Mesenchymal stem cell (in vitro differentiated cells and primary cell): ENCODE data around the gene RSF1.
A peak's percentile ranks its signal among the peaks of the same experiment; 100 is the strongest.

Source experiments
- DNase-seq: peaks from one replicate; pipeline ENCODE4 v3.0.0-alpha.2; 2013
- H2AFZ ChIP-seq: one replicate; pipeline ENCODE4 v1.6.1; 2013; ENCODE audit warnings: low read depth, mild to moderate bottlenecking, control low read depth, inconsistent platforms, low read length, moderate library complexity
- H2AK5ac ChIP-seq: 2 replicates; pipeline ENCODE4 v1.6.1; 2013; ENCODE audit warnings: low read length, moderate library complexity, mild to moderate bottlenecking, inconsistent platforms; ENCODE audit not compliant: severe bottlenecking
- H2BK120ac ChIP-seq: one replicate; pipeline ENCODE4 v1.6.1; 2013; ENCODE audit warnings: low read depth, mild to moderate bottlenecking, inconsistent platforms, low read length, moderate library complexity
- H2BK12ac ChIP-seq, 2 experiments: one replicate each; pipeline ENCODE4 v1.6.1; 2013; ENCODE audit warnings: inconsistent platforms in 2 of 2, low read length in 2 of 2, mild to moderate bottlenecking in 2 of 2, moderate library complexity in 2 of 2, control low read depth in 1 of 2
- H2BK15ac ChIP-seq: one replicate; pipeline ENCODE4 v1.6.1; 2013; ENCODE audit warnings: mild to moderate bottlenecking, low read depth, inconsistent platforms; ENCODE audit not compliant: poor library complexity, severe bottlenecking
- H2BK5ac ChIP-seq: 2 replicates; pipeline ENCODE4 v1.6.1; 2013; ENCODE audit warnings: low read depth, mild to moderate bottlenecking, low read length, control low read depth, inconsistent platforms; ENCODE audit not compliant: poor library complexity, severe bottlenecking
- H3K14ac ChIP-seq, 2 experiments: one replicate each; pipeline ENCODE4 v1.6.1; 2013; ENCODE audit warnings: inconsistent platforms in 2 of 2, low read length in 2 of 2, control low read depth in 1 of 2, mild to moderate bottlenecking in 1 of 2, moderate library complexity in 1 of 2
- H3K18ac ChIP-seq, 2 experiments: one replicate each; pipeline ENCODE4 v1.6.1; 2013; ENCODE audit warnings: inconsistent platforms in 2 of 2, low read length in 2 of 2, control low read depth in 1 of 2, low read depth in 1 of 2, mild to moderate bottlenecking in 1 of 2
- H3K23ac ChIP-seq, 2 experiments: one replicate each; pipeline ENCODE4 v1.6.1; 2013; ENCODE audit warnings: inconsistent platforms in 2 of 2, low read length in 2 of 2, mild to moderate bottlenecking in 2 of 2, moderate library complexity in 2 of 2, control low read depth in 1 of 2
- H3K27ac ChIP-seq: 2 replicates; pipeline ENCODE4 v1.5.1; 2013; ENCODE audit warnings: mild to moderate bottlenecking, moderate library complexity, low read length, control low read depth, inconsistent platforms; ENCODE audit not compliant: poor library complexity, severe bottlenecking
- H3K27me3 ChIP-seq, 2 experiments: 2 replicates each; pipeline versions ENCODE4 v1.6.1 to v1.7.0; 2013; ENCODE audit warnings: low read length in 2 of 2, mild to moderate bottlenecking in 2 of 2, moderate library complexity in 2 of 2, control low read depth in 1 of 2, inconsistent platforms in 1 of 2; ENCODE audit not compliant: control insufficient read depth in 1 of 2, insufficient read depth in 1 of 2
- H3K36me3 ChIP-seq, 2 experiments: 2 replicates each; pipeline versions ENCODE4 v1.6.1 to v1.7.0; 2013; ENCODE audit warnings: low read length in 2 of 2, control low read depth in 1 of 2, inconsistent platforms in 1 of 2, low read depth in 1 of 2, mild to moderate bottlenecking in 1 of 2; ENCODE audit not compliant: insufficient read depth in 2 of 2, control insufficient read depth in 1 of 2
- H3K4ac ChIP-seq, 2 experiments: one replicate each; pipeline ENCODE4 v1.6.1; 2013; ENCODE audit warnings: inconsistent platforms in 2 of 2, low read length in 2 of 2, mild to moderate bottlenecking in 2 of 2, moderate library complexity in 2 of 2, control low read depth in 1 of 2, low read depth in 1 of 2
- H3K4me1 ChIP-seq: 2 replicates; pipeline ENCODE4 v1.6.1; 2013; ENCODE audit warnings: low read depth, low read length, control low read depth; ENCODE audit not compliant: control insufficient read depth, insufficient read depth
- H3K4me2 ChIP-seq: 2 replicates; pipeline ENCODE4 v1.6.1; 2013; ENCODE audit warnings: low read length, mild to moderate bottlenecking, inconsistent platforms; ENCODE audit not compliant: poor library complexity, severe bottlenecking
- H3K4me3 ChIP-seq, 2 experiments: 2 replicates each; pipeline versions ENCODE4 v1.5.1 to v1.7.0; 2013; ENCODE audit warnings: low read length in 2 of 2, mild to moderate bottlenecking in 2 of 2, control low read depth in 1 of 2, low read depth in 1 of 2; ENCODE audit not compliant: insufficient read depth in 1 of 2
- H3K79me1 ChIP-seq: replicated peaks from 2 replicates; pipeline ENCODE4 v1.6.1; 2013; ENCODE audit warnings: mild to moderate bottlenecking, control low read depth, low read length, inconsistent platforms; ENCODE audit not compliant: poor library complexity, severe bottlenecking
- H3K9ac ChIP-seq: 2 replicates; pipeline ENCODE4 v1.7.0; 2013; ENCODE audit warnings: mild to moderate bottlenecking, low read length, moderate library complexity
- H3K9me3 ChIP-seq: 2 replicates; pipeline ENCODE4 v1.7.0; 2013; ENCODE audit warnings: mild to moderate bottlenecking, low read length; ENCODE audit not compliant: control insufficient read depth
- H4K8ac ChIP-seq: one replicate; pipeline ENCODE4 v1.6.1; 2013; ENCODE audit warnings: inconsistent platforms, mild to moderate bottlenecking, low read length, moderate library complexity
- H4K91ac ChIP-seq: one replicate; pipeline ENCODE4 v1.6.1; 2013; ENCODE audit warnings: mild to moderate bottlenecking, low read length, inconsistent platforms
- WGBS: methylation state at CpG from one replicate; pipeline ENCODE4 v1.1.7; 2013; ENCODE audit warnings: mixed read lengths; 5-methylcytosine and 5-hydroxymethylcytosine counted together

Gene RSF1

DNA sequence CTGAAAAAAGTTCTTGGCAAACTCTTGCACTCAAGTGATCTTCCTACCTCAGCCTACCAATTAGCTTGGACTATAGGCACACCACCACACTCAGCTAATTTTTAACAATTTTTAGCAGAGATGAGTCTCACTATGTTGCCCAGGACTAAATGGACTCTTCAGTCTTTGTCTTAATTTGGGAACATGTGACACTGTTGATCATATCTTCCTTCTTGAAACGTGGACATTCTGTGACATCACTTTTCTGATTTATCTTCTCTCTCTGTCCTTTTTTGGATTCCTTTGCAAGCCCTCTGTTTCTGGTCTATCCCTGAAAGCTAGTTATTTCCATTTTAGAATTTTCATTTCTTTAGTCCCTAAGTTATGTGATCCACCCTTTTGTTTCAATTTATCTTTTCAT, 42.0 kb downstream of the RSF1 start:
- no peak overlapping the region for H3K4me2 ChIP-seq
- WGBS = 68% methylated on average over 1 of the region's 1 CpG
- no peaks in the 10 kb centered on the region for H3K27me3 ChIP-seq
- H2AK5ac ChIP-seq = no peak overlapping the region
- no peak overlapping the region for H2BK5ac ChIP-seq
- H3K23ac ChIP-seq = no peak overlapping the region
- H3K18ac ChIP-seq = no peak overlapping the region
- no peak overlapping the region for H2BK15ac ChIP-seq
- H3K4me3 ChIP-seq = no peak overlapping the region
- H2AFZ ChIP-seq = no peak overlapping the region
- no peak overlapping the region for H3K9ac ChIP-seq
- peaks cover 11% of the 10 kb centered on the region for H3K79me1 ChIP-seq
- DNase-seq = no peak
- H3K4ac ChIP-seq = no peak overlapping the region
- H3K4me1 ChIP-seq = peaks cover 2% of the 10 kb centered on the region
- no peaks in the 10 kb centered on the region for H3K9me3 ChIP-seq
- H2BK120ac ChIP-seq = no peak overlapping the region
- H4K91ac ChIP-seq = no peak overlapping the region
- H2BK12ac ChIP-seq = no peak overlapping the region
- peaks cover 0 to 8% of the 10 kb centered on the region in 2 experiments for H3K36me3 ChIP-seq
- no peak overlapping the region for H3K14ac ChIP-seq
- no peak overlapping the region for H3K27ac ChIP-seq
- no peak overlapping the region for H4K8ac ChIP-seq

DNA sequence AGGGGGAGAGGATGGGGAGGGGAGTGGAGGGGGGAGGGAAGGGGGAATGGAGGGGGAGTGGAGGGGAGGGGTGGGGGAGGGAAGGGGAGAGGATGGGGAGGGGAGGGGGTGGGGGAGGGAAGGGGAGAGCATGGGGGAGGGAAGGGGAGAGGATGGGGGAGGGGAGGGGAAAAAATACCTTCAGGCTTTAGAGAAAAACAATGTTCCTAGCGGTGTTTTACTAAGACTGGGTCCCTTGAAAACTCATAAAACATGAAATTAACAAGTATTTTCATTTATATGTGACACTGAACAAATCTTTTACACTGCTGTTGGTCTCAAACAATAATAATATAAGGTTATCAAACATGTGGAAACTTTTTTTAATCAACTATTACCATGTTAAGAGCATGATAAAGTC, 42.4 kb downstream of the RSF1 start:
- no peak overlapping the region for H3K4ac ChIP-seq
- H2BK15ac ChIP-seq = no peak overlapping the region

DNA sequence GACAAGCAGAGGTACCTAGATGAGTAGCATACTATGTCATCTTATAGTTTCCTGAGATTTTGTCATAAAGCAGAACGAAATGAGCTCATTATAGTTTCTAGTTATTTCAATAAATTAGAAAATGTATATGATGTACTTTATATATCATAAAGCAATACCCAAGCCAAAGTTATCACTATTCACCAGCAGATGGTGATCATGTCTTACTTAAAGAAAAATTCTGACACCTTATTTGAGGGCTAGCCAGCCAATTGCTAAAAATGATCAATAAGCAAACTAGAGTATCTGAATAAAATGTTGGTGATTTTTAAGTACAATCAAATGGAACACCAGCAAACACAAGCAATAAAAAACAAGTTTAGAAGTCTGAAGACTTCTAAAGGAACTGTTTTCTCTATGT, 44.1 kb downstream of the RSF1 start:
- DNase-seq = peak; percentile 47
- Histone ChIP-seq H2AK5ac (no peak overlapping the region), H3K4me3 (no peak overlapping the region), H3K18ac (no peak overlapping the region), H3K4ac (no peak overlapping the region), H3K27ac (no peak overlapping the region), H2BK5ac (no peak overlapping the region), H3K9me3 (no peaks in the 10 kb centered on the region), H3K4me2 (no peak overlapping the region), H4K91ac (no peak overlapping the region), H3K14ac (no peak overlapping the region), H4K8ac (no peak overlapping the region), H2BK15ac (no peak overlapping the region), H2AFZ (no peak overlapping the region), H3K36me3 (peaks cover 0 to 5% of the 10 kb centered on the region in 2 experiments), H3K79me1 (peaks cover 8% of the 10 kb centered on the region), H2BK120ac (no peak overlapping the region), H3K9ac (no peak overlapping the region), H3K23ac (no peak overlapping the region), H2BK12ac (no peak overlapping the region), H3K4me1 (no peaks in the 10 kb centered on the region), H3K27me3 (no peaks in the 10 kb centered on the region)
- no CpG with 5 or more reads among the region's 1 CpG for WGBS

More for the DNA sequence above, 42.4 kb downstream of the RSF1 start:
- Histone ChIP-seq H3K4me2 (no peak overlapping the region), H2BK12ac (no peak overlapping the region), H3K23ac (no peak overlapping the region), H2AFZ (no peak overlapping the region), H4K8ac (no peak overlapping the region), H3K14ac (no peak overlapping the region), H2BK5ac (no peak overlapping the region), H3K4me1 (peaks cover 2% of the 10 kb centered on the region), H3K27ac (no peak overlapping the region), H3K9me3 (no peaks in the 10 kb centered on the region), H4K91ac (no peak overlapping the region), H2AK5ac (no peak overlapping the region), H3K9ac (no peak overlapping the region), H3K36me3 (peaks cover 0 to 8% of the 10 kb centered on the region in 2 experiments), H3K27me3 (no peaks in the 10 kb centered on the region), H3K4me3 (no peak overlapping the region), H3K79me1 (peaks cover 9% of the 10 kb centered on the region), H2BK120ac (no peak overlapping the region), H3K18ac (no peak overlapping the region)
- no CpG with 5 or more reads among the region's 1 CpG for whole genome bisulfite sequencing
- DNase-seq = no peak

DNA sequence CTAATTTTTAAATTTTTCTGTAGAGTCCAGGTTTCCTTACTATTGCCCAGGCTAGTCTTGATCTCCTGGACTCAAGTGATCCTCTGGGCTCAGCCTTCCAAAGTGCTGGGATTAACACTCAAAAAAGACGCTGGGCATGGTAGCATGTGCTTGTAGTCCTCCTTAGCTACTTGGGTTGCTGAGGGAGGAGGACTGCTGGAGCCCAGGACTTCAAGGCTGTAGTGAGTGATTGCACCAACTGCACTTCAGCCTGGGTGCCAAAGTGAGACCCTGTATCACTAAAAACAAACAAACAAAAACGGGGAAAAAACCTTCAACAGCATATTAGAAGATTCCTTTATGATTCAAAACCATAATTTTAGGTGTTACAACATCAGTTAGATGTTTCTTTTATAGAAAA, 44.6 kb downstream of the RSF1 start:
- Histone ChIP-seq H2AK5ac (no peak overlapping the region), H2BK15ac (no peak overlapping the region), H3K4me2 (no peak overlapping the region), H2BK12ac (no peak overlapping the region), H3K27ac (no peak overlapping the region), H3K9ac (no peak overlapping the region), H3K4me1 (no peaks in the 10 kb centered on the region), H2BK5ac (no peak overlapping the region), H3K79me1 (peaks cover 5% of the 10 kb centered on the region), H3K23ac (no peak overlapping the region), H2BK120ac (no peak overlapping the region), H3K36me3 (peaks cover 0 to 5% of the 10 kb centered on the region in 2 experiments), H3K18ac (no peak overlapping the region), H3K14ac (no peak overlapping the region), H4K8ac (no peak overlapping the region), H3K9me3 (no peaks in the 10 kb centered on the region), H2AFZ (no peak overlapping the region), H3K4me3 (no peak overlapping the region), H3K27me3 (no peaks in the 10 kb centered on the region), H3K4ac (no peak overlapping the region), H4K91ac (no peak overlapping the region)
- no peak for DNase-seq
- WGBS = 77% methylated on average over 1 of the region's 2 CpGs
